Measurements from ENCODE around the gene ATXN3L. TPM values are rescaled to one million over a fixed set of nuclear protein-coding genes. Genes with fewer than 3 reads are reported as not detected.

ATXN3L gene
- total and polyA plus RNA-seq, 4 donors, result not detected

- DNase-seq, result no peak
- no peak for ATAC-seq (ENCODE audit: low FRiP score)
- Histone ChIP-seq H3K27ac (ENCODE audit: low read depth in 1 of 2, low read length in 2 of 2) (no peak overlapping the region), H3K9me3 (ENCODE audit: control insufficient read depth, low read length) (no peaks in the 10 kb centered on the region), H3K27me3 (ENCODE audit: control insufficient read depth in 1 of 2, insufficient read depth in 2 of 2, low read length in 1 of 2) (no peaks in the 10 kb centered on the region), H3K36me3 (ENCODE audit: control insufficient read depth in 1 of 2, insufficient read depth in 2 of 2, low read length in 1 of 2) (no peaks in the 10 kb centered on the region), H3K4me3 (ENCODE audit: low read length in 2 of 2) (no peak overlapping the region), H3K4me1 (ENCODE audit: control insufficient read depth in 1 of 2, insufficient read depth in 2 of 2, low read length in 2 of 2) (no peaks in the 10 kb centered on the region)
- intact Hi-C loops (cut with DNase I), result no loop called here
- WGBS, 2 donors, result 79 to 90% methylated on average over 5 of the region's 5 CpGs
These were observed 24.0 kb downstream of the ATXN3L start for GRCh38 chrX:13295841-13296240.

DNA sequence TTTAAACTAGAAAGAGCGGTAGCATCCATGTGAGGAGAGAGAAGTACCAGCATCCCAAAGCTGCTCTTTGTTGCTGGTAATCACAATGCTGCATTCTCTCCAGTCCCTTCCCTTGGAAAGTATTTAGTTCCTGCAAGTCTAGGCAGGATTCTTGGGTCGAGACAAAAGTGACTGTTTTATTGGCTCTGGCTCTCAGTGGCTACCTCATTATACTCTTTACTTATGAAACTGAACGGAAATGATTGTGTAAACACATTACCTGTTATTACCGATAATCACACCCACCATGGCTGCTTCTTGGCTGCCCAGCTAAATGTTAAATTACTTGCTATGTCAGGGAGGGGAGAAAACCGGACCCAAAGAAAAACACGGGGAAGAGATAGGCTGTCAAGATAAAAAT lies 26.2 kb downstream of the ATXN3L start:
- ATAC-seq (ENCODE audit: low FRiP score) (no peak), DNase-seq (no peak)
- no peaks in the 10 kb centered on the region for H3K27me3 ChIP-seq (ENCODE audit: control insufficient read depth in 1 of 2, insufficient read depth in 2 of 2, low read length in 1 of 2)
- no peaks in the 10 kb centered on the region for H3K9me3 ChIP-seq (ENCODE audit: control insufficient read depth, low read length)
- WGBS, 2 donors, result 47 to 52% methylated on average over 6 of the region's 6 CpGs
- H3K36me3 ChIP-seq (ENCODE audit: control insufficient read depth in 1 of 2, insufficient read depth in 2 of 2, low read length in 1 of 2), result no peaks in the 10 kb centered on the region
- no peak overlapping the region for H3K4me3 ChIP-seq (ENCODE audit: low read length in 2 of 2)
- intact Hi-C loops (cut with DNase I), result no loop called here
- no peaks in the 10 kb centered on the region for H3K4me1 ChIP-seq (ENCODE audit: control insufficient read depth in 1 of 2, insufficient read depth in 2 of 2, low read length in 2 of 2)
- H3K27ac ChIP-seq (ENCODE audit: low read depth in 1 of 2, low read length in 2 of 2), result no peak overlapping the region

- H3K36me3 ChIP-seq (ENCODE audit: control insufficient read depth in 1 of 2, insufficient read depth in 2 of 2, low read length in 1 of 2), result no peaks in the 10 kb centered on the region
- no peak overlapping the region for H3K4me3 ChIP-seq (ENCODE audit: low read length in 2 of 2)
- H3K9me3 ChIP-seq (ENCODE audit: control insufficient read depth, low read length), result no peaks in the 10 kb centered on the region
- H3K27ac ChIP-seq (ENCODE audit: low read depth in 1 of 2, low read length in 2 of 2), result no peak overlapping the region
- DNase-seq (no peak), ATAC-seq (ENCODE audit: low FRiP score) (no peak)
- no peaks in the 10 kb centered on the region for H3K27me3 ChIP-seq (ENCODE audit: control insufficient read depth in 1 of 2, insufficient read depth in 2 of 2, low read length in 1 of 2)
- H3K4me1 ChIP-seq (ENCODE audit: control insufficient read depth in 1 of 2, insufficient read depth in 2 of 2, low read length in 2 of 2), result no peaks in the 10 kb centered on the region
- WGBS, 2 donors, result 90 to 97% methylated on average over 32 of the region's 32 CpGs
- intact Hi-C loops (cut with DNase I), result no loop called here
These were observed 28.8 kb downstream of the ATXN3L start for GRCh38 chrX:13290891-13291614.

GRCh38 chrX:13288671-13289070 lies 31.2 kb downstream of the ATXN3L start:
- Histone ChIP-seq H3K9me3 (ENCODE audit: control insufficient read depth, low read length) (peaks cover 2% of the 10 kb centered on the region), H3K27ac (ENCODE audit: low read depth in 1 of 2, low read length in 2 of 2) (no peak overlapping the region), H3K36me3 (ENCODE audit: control insufficient read depth in 1 of 2, insufficient read depth in 2 of 2, low read length in 1 of 2) (no peaks in the 10 kb centered on the region), H3K4me3 (ENCODE audit: low read length in 2 of 2) (no peak overlapping the region), H3K27me3 (ENCODE audit: control insufficient read depth in 1 of 2, insufficient read depth in 2 of 2, low read length in 1 of 2) (no peaks in the 10 kb centered on the region), H3K4me1 (ENCODE audit: control insufficient read depth in 1 of 2, insufficient read depth in 2 of 2, low read length in 2 of 2) (no peaks in the 10 kb centered on the region)
- no peak for ATAC-seq (ENCODE audit: low FRiP score)
- no peak for DNase-seq
- 72 to 95% methylated on average over 5 of the region's 5 CpGs for WGBS, 2 donors
- intact Hi-C loops (cut with DNase I), result no loop called here

DNA sequence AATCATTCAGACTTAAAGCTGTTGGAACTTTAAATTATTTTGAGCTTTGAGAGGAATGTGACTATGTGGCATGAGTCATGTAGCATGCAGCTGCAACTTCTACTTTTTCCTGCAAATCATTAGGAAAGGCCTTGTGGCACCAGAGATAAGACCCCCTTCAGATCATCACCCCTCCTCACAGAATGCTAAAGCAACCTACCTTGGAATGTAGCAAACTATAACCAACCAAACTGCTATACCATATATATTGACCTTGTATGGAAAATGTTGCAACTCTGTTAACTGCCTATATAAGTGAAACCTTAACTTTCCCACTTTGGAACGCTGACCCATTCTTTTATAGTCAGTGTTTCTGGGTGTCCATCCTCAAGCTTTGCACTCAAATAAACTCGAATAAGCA lies 32.0 kb downstream of the ATXN3L start:
- H3K27me3 ChIP-seq (ENCODE audit: control insufficient read depth in 1 of 2, insufficient read depth in 2 of 2, low read length in 1 of 2), result no peaks in the 10 kb centered on the region
- no peak overlapping the region for H3K4me3 ChIP-seq (ENCODE audit: low read length in 2 of 2)
- H3K4me1 ChIP-seq (ENCODE audit: control insufficient read depth in 1 of 2, insufficient read depth in 2 of 2, low read length in 2 of 2), result no peaks in the 10 kb centered on the region
- no peaks in the 10 kb centered on the region for H3K36me3 ChIP-seq (ENCODE audit: control insufficient read depth in 1 of 2, insufficient read depth in 2 of 2, low read length in 1 of 2)
- WGBS, 2 donors, result 57 to 76% methylated on average over 2 of the region's 2 CpGs
- intact Hi-C loops (cut with DNase I), result no loop called here
- no peak overlapping the region for H3K27ac ChIP-seq (ENCODE audit: low read depth in 1 of 2, low read length in 2 of 2)
- peaks cover 2% of the 10 kb centered on the region for H3K9me3 ChIP-seq (ENCODE audit: control insufficient read depth, low read length)
- ATAC-seq (ENCODE audit: low FRiP score) (no peak), DNase-seq (no peak)

GRCh38 chrX:13285693-13286092 lies 34.2 kb downstream of the ATXN3L start:
- intact Hi-C loops (cut with DNase I), result no loop called here
- Histone ChIP-seq H3K9me3 (ENCODE audit: control insufficient read depth, low read length) (peaks cover 2% of the 10 kb centered on the region), H3K4me3 (ENCODE audit: low read length in 2 of 2) (no peak overlapping the region), H3K27me3 (ENCODE audit: control insufficient read depth in 1 of 2, insufficient read depth in 2 of 2, low read length in 1 of 2) (no peaks in the 10 kb centered on the region), H3K27ac (ENCODE audit: low read depth in 1 of 2, low read length in 2 of 2) (no peak overlapping the region), H3K36me3 (ENCODE audit: control insufficient read depth in 1 of 2, insufficient read depth in 2 of 2, low read length in 1 of 2) (no peaks in the 10 kb centered on the region), H3K4me1 (ENCODE audit: control insufficient read depth in 1 of 2, insufficient read depth in 2 of 2, low read length in 2 of 2) (no peaks in the 10 kb centered on the region)
- DNase-seq (no peak), ATAC-seq (ENCODE audit: low FRiP score) (no peak)
- 87 to 88% methylated on average over 7 of the region's 7 CpGs for WGBS, 2 donors

DNA sequence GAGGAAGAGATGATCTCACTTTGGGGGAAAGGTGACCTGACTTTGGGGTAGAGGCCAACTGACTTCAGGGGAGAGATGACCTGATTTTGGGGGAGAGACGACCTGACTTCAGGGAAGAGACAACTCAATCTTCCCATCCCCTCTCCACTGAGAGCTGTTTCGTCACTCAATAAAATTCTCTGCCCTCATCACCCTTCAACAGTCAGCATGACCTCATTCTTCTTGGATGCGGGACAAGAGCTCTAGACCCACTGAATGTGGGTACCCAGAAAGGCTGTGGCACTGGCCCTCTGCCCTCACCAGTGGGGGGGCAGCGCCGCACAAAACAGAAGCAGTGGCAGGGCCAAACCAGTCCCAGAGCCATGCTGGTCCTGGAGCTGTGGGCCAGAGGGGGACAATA lies 34.6 kb downstream of the ATXN3L start:
- H3K9me3 ChIP-seq (ENCODE audit: control insufficient read depth, low read length), result peaks cover 2% of the 10 kb centered on the region
- H3K4me3 ChIP-seq (ENCODE audit: low read length in 2 of 2), result no peak overlapping the region
- H3K36me3 ChIP-seq (ENCODE audit: control insufficient read depth in 1 of 2, insufficient read depth in 2 of 2, low read length in 1 of 2), result no peaks in the 10 kb centered on the region
- WGBS, 2 donors, result 88 to 94% methylated on average over 5 of the region's 5 CpGs
- no peaks in the 10 kb centered on the region for H3K4me1 ChIP-seq (ENCODE audit: control insufficient read depth in 1 of 2, insufficient read depth in 2 of 2, low read length in 2 of 2)
- no peak overlapping the region for H3K27ac ChIP-seq (ENCODE audit: low read depth in 1 of 2, low read length in 2 of 2)
- H3K27me3 ChIP-seq (ENCODE audit: control insufficient read depth in 1 of 2, insufficient read depth in 2 of 2, low read length in 1 of 2), result no peaks in the 10 kb centered on the region
- ATAC-seq (ENCODE audit: low FRiP score) (no peak), DNase-seq (no peak)
- intact Hi-C loops (cut with DNase I), result no loop called here

DNA sequence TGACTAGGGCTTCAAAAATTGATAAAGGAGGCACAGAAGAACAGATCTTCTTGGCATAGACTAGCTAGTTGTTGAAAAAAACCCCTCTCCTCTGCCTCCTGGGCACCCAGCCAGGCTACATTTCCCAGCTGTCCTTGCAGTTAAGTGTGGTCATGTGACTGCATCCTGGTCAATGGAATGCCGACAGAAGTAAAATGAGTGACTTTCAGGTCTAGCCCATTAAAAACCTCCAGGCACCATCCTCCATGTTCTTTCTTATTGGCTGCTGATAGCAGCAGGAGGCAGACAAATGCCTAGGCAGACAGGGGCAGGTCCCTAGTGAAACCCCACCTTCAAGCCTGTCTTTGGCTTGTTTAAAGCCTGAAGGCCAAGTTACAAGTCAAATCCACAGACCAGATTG lies 35.3 kb downstream of the ATXN3L start:
- ATAC-seq (ENCODE audit: low FRiP score), result no peak
- DNase-seq, result no peak
- 86 to 100% methylated on average over 1 of the region's 1 CpG for WGBS, 2 donors
- Histone ChIP-seq H3K36me3 (ENCODE audit: control insufficient read depth in 1 of 2, insufficient read depth in 2 of 2, low read length in 1 of 2) (no peaks in the 10 kb centered on the region), H3K27me3 (ENCODE audit: control insufficient read depth in 1 of 2, insufficient read depth in 2 of 2, low read length in 1 of 2) (no peaks in the 10 kb centered on the region), H3K9me3 (ENCODE audit: control insufficient read depth, low read length) (peaks cover 2% of the 10 kb centered on the region), H3K4me3 (ENCODE audit: low read length in 2 of 2) (no peak overlapping the region), H3K27ac (ENCODE audit: low read depth in 1 of 2, low read length in 2 of 2) (no peak overlapping the region), H3K4me1 (ENCODE audit: control insufficient read depth in 1 of 2, insufficient read depth in 2 of 2, low read length in 2 of 2) (no peaks in the 10 kb centered on the region)
- intact Hi-C loops (cut with DNase I), result no loop called here

DNA sequence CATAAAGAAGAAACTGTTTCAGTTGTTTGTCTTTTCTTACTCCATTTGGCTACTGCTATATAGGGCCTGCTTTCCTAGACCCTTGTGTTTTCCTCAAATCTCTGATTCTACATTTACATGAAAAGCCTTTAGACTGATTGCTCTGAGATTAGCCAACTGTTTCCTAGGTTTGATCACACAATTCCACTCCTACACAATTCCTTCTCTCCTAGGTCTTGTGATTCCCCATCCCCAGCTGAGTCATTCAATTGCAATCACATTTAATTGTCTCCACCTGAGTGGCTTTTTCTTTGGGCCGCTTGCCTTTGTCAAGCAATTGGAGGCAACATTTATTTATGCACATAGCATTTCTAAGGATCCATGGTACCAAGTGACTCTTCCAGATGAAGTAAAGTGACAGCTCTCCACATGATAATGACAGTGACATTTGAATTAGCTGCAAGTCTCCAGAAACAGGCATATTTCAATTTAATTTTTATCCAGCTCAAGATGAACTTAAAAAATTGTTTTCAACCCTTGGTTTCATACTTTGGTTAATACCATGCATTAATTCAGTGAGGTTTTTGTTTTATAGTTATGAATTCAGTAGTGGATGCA lies 35.8 kb downstream of the ATXN3L start:
- H3K27me3 ChIP-seq (ENCODE audit: control insufficient read depth in 1 of 2, insufficient read depth in 2 of 2, low read length in 1 of 2), result no peaks in the 10 kb centered on the region
- H3K9me3 ChIP-seq (ENCODE audit: control insufficient read depth, low read length), result peaks cover 2% of the 10 kb centered on the region
- ATAC-seq (ENCODE audit: low FRiP score) (no peak), DNase-seq (no peak)
- H3K4me3 ChIP-seq (ENCODE audit: low read length in 2 of 2), result no peak overlapping the region
- no peaks in the 10 kb centered on the region for H3K4me1 ChIP-seq (ENCODE audit: control insufficient read depth in 1 of 2, insufficient read depth in 2 of 2, low read length in 2 of 2)
- intact Hi-C loops (cut with DNase I), result no loop called here
- H3K27ac ChIP-seq (ENCODE audit: low read depth in 1 of 2, low read length in 2 of 2), result no peak overlapping the region
- 65 to 94% methylated on average over 1 of the region's 1 CpG for WGBS, 2 donors
- no peaks in the 10 kb centered on the region for H3K36me3 ChIP-seq (ENCODE audit: control insufficient read depth in 1 of 2, insufficient read depth in 2 of 2, low read length in 1 of 2)

Measured in aorta (tissue), 5 donors.